Nephron (organoid): Measurements from ENCODE around the gene AMFR.

ENCODE experiments used
- H3K27ac Mint-ChIP-seq, 3 experiments: 2 replicates each; pipeline ENCODE4 v1.8.0; 2020; ENCODE audit warnings: mixed read lengths in 3 of 3, mild to moderate bottlenecking in 2 of 3, moderate library complexity in 1 of 3
- H3K27me3 Mint-ChIP-seq: 2 replicates; pipeline ENCODE4 v1.8.0; 2021; ENCODE audit warnings: low read depth, mild to moderate bottlenecking, moderate library complexity, mixed read lengths
- H3K36me3 Mint-ChIP-seq: 2 replicates; pipeline ENCODE4 v1.8.0; 2020; ENCODE audit warnings: low read depth, mixed read lengths
- H3K4me1 Mint-ChIP-seq: 2 replicates; pipeline ENCODE4 v1.8.0; 2020; ENCODE audit warnings: mixed read lengths
- H3K4me3 Mint-ChIP-seq, 3 experiments: 2 replicates each; pipeline ENCODE4 v1.8.0; 2020; ENCODE audit warnings: mild to moderate bottlenecking in 3 of 3, mixed read lengths in 3 of 3, moderate library complexity in 2 of 3
- H3K9me3 Mint-ChIP-seq: 2 replicates; pipeline ENCODE4 v1.8.0; 2020; ENCODE audit warnings: mixed read lengths
- CTCF ChIP-seq, 3 experiments: fragments of 200-600 bp; sonication (generic); IDR thresholded peaks; one replicate each; pipeline ENCODE4 v1.5.0; 2021; ENCODE audit warnings: antibody characterized with exemption in 3 of 3; ENCODE audit not compliant: unreplicated experiment in 3 of 3

The AMFR gene

GRCh38 chr16:56463153-56463552 is 37.8 kb upstream of the AMFR start:
- Mint-ChIP-seq H3K4me3 (no peak overlapping the region), H3K9me3 (no peaks in the 10 kb centered on the region), H3K27ac (no peak overlapping the region), H3K4me1 (no peaks in the 10 kb centered on the region), H3K27me3 (no peaks in the 10 kb centered on the region), H3K36me3 (peaks cover 72% of the 10 kb centered on the region)
- no peak for TF ChIP-seq CTCF (IDR thresholded peaks at IDR 0.05; ENCODE audit: unreplicated experiment in 3 of 3)

GRCh38 chr16:56462064-56462796 is 36.9 kb upstream of the AMFR start:
- Mint-ChIP-seq H3K9me3 (no peaks in the 10 kb centered on the region), H3K27ac (no peak overlapping the region), H3K27me3 (no peaks in the 10 kb centered on the region), H3K4me3 (no peak overlapping the region), H3K36me3 (peaks cover 71% of the 10 kb centered on the region), H3K4me1 (no peaks in the 10 kb centered on the region)
- no peak for TF ChIP-seq CTCF (IDR thresholded peaks at IDR 0.05; ENCODE audit: unreplicated experiment in 3 of 3)

GRCh38 chr16:56460101-56460500 is 34.8 kb upstream of the AMFR start:
- no peaks in the 10 kb centered on the region for H3K9me3 Mint-ChIP-seq
- no peak for TF ChIP-seq CTCF (IDR thresholded peaks at IDR 0.05; ENCODE audit: unreplicated experiment in 3 of 3)
- no peak overlapping the region for H3K4me3 Mint-ChIP-seq
- H3K27ac Mint-ChIP-seq, result no peak overlapping the region
- no peaks in the 10 kb centered on the region for H3K4me1 Mint-ChIP-seq
- H3K27me3 Mint-ChIP-seq, result no peaks in the 10 kb centered on the region
- peaks cover 72% of the 10 kb centered on the region for H3K36me3 Mint-ChIP-seq

- TF ChIP-seq CTCF (IDR thresholded peaks at IDR 0.05; ENCODE audit: unreplicated experiment in 3 of 3), result no peak
- Mint-ChIP-seq H3K4me1 (no peaks in the 10 kb centered on the region), H3K27ac (no peak overlapping the region), H3K36me3 (peaks cover 70% of the 10 kb centered on the region), H3K9me3 (no peaks in the 10 kb centered on the region), H3K27me3 (no peaks in the 10 kb centered on the region), H3K4me3 (no peak overlapping the region)
Measured at GRCh38 chr16:56457927-56458470, 32.7 kb upstream of the AMFR start.

GRCh38 chr16:56451753-56452689 is 26.7 kb upstream of the AMFR start:
- no peak for TF ChIP-seq CTCF (IDR thresholded peaks at IDR 0.05; ENCODE audit: unreplicated experiment in 3 of 3)
- no peaks in the 10 kb centered on the region for H3K27me3 Mint-ChIP-seq
- peak overlapping the region; percentile 94 to 95 (median 94) for H3K4me3 Mint-ChIP-seq
- H3K36me3 Mint-ChIP-seq, result peaks cover 28% of the 10 kb centered on the region
- H3K9me3 Mint-ChIP-seq, result no peaks in the 10 kb centered on the region
- H3K4me1 Mint-ChIP-seq, result peaks cover 37% of the 10 kb centered on the region
- peak overlapping the region; percentile 80 to 94 (median 93) for H3K27ac Mint-ChIP-seq
